ENCODE results near the gene PRR12. TPM values are rescaled to one million over a fixed set of nuclear protein-coding genes. Genes with fewer than 3 reads are reported as not detected.

PRR12 gene
- total RNA-seq, 1 donor from 2014 or later, result 8.9 TPM

GRCh38 chr19:49642492-49643035 is 51.6 kb downstream of the PRR12 start:
- TF ChIP-seq CTCF (IDR thresholded peaks at IDR 0.05; ENCODE audit: insufficient read depth, low read length, poor library complexity, severe bottlenecking), result no peak
- Histone ChIP-seq H3K36me3 (ENCODE audit: control insufficient read depth, insufficient read depth, low read length) (peaks cover 1% of the 10 kb centered on the region), H3K27me3 (ENCODE audit: control insufficient read depth, insufficient read depth, low read length) (no peaks in the 10 kb centered on the region), H3K4me3 (ENCODE audit: low read depth, low read length) (peak overlapping the region; percentile 88)
- no peak for DNase-seq (ENCODE audit: low read depth)

GRCh38 chr19:49643466-49643865 is 52.5 kb downstream of the PRR12 start:
- H3K27me3 ChIP-seq (ENCODE audit: control insufficient read depth, insufficient read depth, low read length), result no peaks in the 10 kb centered on the region
- no peak overlapping the region for H3K4me3 ChIP-seq (ENCODE audit: low read depth, low read length)
- no peak for TF ChIP-seq CTCF (IDR thresholded peaks at IDR 0.05; ENCODE audit: insufficient read depth, low read length, poor library complexity, severe bottlenecking)
- DNase-seq (ENCODE audit: low read depth), result no peak
- H3K36me3 ChIP-seq (ENCODE audit: control insufficient read depth, insufficient read depth, low read length), result peaks cover 1% of the 10 kb centered on the region

- H3K36me3 ChIP-seq (ENCODE audit: control insufficient read depth, insufficient read depth, low read length), result peaks cover 1% of the 10 kb centered on the region
- no peak for DNase-seq (ENCODE audit: low read depth)
- no peaks in the 10 kb centered on the region for H3K27me3 ChIP-seq (ENCODE audit: control insufficient read depth, insufficient read depth, low read length)
- no peak overlapping the region for H3K4me3 ChIP-seq (ENCODE audit: low read depth, low read length)
- no peak for TF ChIP-seq CTCF (IDR thresholded peaks at IDR 0.05; ENCODE audit: insufficient read depth, low read length, poor library complexity, severe bottlenecking)
These were observed 54.6 kb downstream of the PRR12 start for GRCh38 chr19:49645592-49645991.

- Histone ChIP-seq H3K36me3 (ENCODE audit: control insufficient read depth, insufficient read depth, low read length) (peaks cover 1% of the 10 kb centered on the region), H3K27me3 (ENCODE audit: control insufficient read depth, insufficient read depth, low read length) (no peaks in the 10 kb centered on the region), H3K4me3 (ENCODE audit: low read depth, low read length) (no peak overlapping the region)
- DNase-seq (ENCODE audit: low read depth), result no peak
- no peak for TF ChIP-seq CTCF (IDR thresholded peaks at IDR 0.05; ENCODE audit: insufficient read depth, low read length, poor library complexity, severe bottlenecking)
These were observed 55.0 kb downstream of the PRR12 start for GRCh38 chr19:49645995-49646394.

- Histone ChIP-seq H3K36me3 (ENCODE audit: control insufficient read depth, insufficient read depth, low read length) (peaks cover 1% of the 10 kb centered on the region), H3K4me3 (ENCODE audit: low read depth, low read length) (no peak overlapping the region), H3K27me3 (ENCODE audit: control insufficient read depth, insufficient read depth, low read length) (no peaks in the 10 kb centered on the region)
- DNase-seq (ENCODE audit: low read depth), result no peak
- TF ChIP-seq CTCF (IDR thresholded peaks at IDR 0.05; ENCODE audit: insufficient read depth, low read length, poor library complexity, severe bottlenecking), result no peak
These were observed 55.6 kb downstream of the PRR12 start for GRCh38 chr19:49646586-49646985.

Data from kidney epithelial cell (primary cell).